Nephron progenitor cell (in vitro differentiated cells): ENCODE measurements around the gene CSF3R.

Experiments used
- DNase-seq: peaks from one replicate; pipeline ENCODE4 v3.0.0; 2021
- H3K27ac Mint-ChIP-seq: 2 replicates; pipeline ENCODE4 v1.8.0; 2021; ENCODE audit warnings: mild to moderate bottlenecking, moderate library complexity, mixed read lengths
- H3K27me3 Mint-ChIP-seq: 2 replicates; pipeline ENCODE4 v1.8.0; 2021; ENCODE audit warnings: mild to moderate bottlenecking, low read depth, mixed read lengths; ENCODE audit not compliant: poor library complexity
- H3K36me3 Mint-ChIP-seq: 2 replicates; pipeline ENCODE4 v1.8.0; 2021; ENCODE audit warnings: low read depth, mixed read lengths
- H3K4me1 Mint-ChIP-seq: 2 replicates; pipeline ENCODE4 v1.8.0; 2021; ENCODE audit warnings: mixed read lengths
- H3K4me3 Mint-ChIP-seq: 2 replicates; pipeline ENCODE4 v1.8.0; 2021; ENCODE audit warnings: mild to moderate bottlenecking, moderate library complexity, mixed read lengths
- H3K9me3 Mint-ChIP-seq: 2 replicates; pipeline ENCODE4 v1.8.0; 2021; ENCODE audit warnings: mild to moderate bottlenecking, moderate library complexity, mixed read lengths
- CTCF ChIP-seq: fragments of 200-600 bp; sonication (generic); IDR thresholded peaks from 2 replicates; pipeline ENCODE4 v1.5.0; 2021; ENCODE audit warnings: antibody characterized with exemption

Gene CSF3R

GRCh38 chr1:36450270-36450918 is 32.3 kb downstream of the CSF3R start, which contains the start of gene OSCP1:
Gene OSCP1 (minus strand): TSS chr1:36450451. CDS start chr1:36450369, 82 bp downstream.
- Mint-ChIP-seq H3K27me3 (peaks cover 8% of the 10 kb centered on the region), H3K9me3 (no peaks in the 10 kb centered on the region), H3K36me3 (peaks cover 16% of the 10 kb centered on the region), H3K4me3 (peak within 1 kb of the TSS; percentile 93), H3K27ac (peak within 1 kb of the TSS; percentile 96), H3K4me1 (peaks cover 49% of the 10 kb centered on the region)
- DNase-seq: peak; percentile 95
- TF ChIP-seq CTCF: no peak

- DNase-seq: no peak
- Mint-ChIP-seq H3K27me3 (peaks cover 5% of the 10 kb centered on the region), H3K4me3 (peak overlapping the region; percentile 93), H3K9me3 (no peaks in the 10 kb centered on the region), H3K4me1 (peaks cover 49% of the 10 kb centered on the region), H3K36me3 (no peaks in the 10 kb centered on the region), H3K27ac (no peak overlapping the region)
- no peak for TF ChIP-seq CTCF
Observed at GRCh38 chr1:36448530-36449056, 34.1 kb downstream of the CSF3R start.

GRCh38 chr1:36447450-36447849 is 35.3 kb downstream of the CSF3R start:
- Mint-ChIP-seq H3K27me3 (peaks cover 5% of the 10 kb centered on the region), H3K4me1 (peaks cover 47% of the 10 kb centered on the region), H3K27ac (no peak overlapping the region), H3K36me3 (no peaks in the 10 kb centered on the region), H3K9me3 (no peaks in the 10 kb centered on the region), H3K4me3 (no peak overlapping the region)
- no peak for DNase-seq
- TF ChIP-seq CTCF: no peak

- H3K36me3 Mint-ChIP-seq: no peaks in the 10 kb centered on the region
- peak overlapping the region; percentile 67 for H3K27ac Mint-ChIP-seq
- H3K9me3 Mint-ChIP-seq: no peaks in the 10 kb centered on the region
Observed at GRCh38 chr1:36446746-36447145, 36.0 kb downstream of the CSF3R start.

GRCh38 chr1:36446271-36446670 is 36.4 kb downstream of the CSF3R start:
- Mint-ChIP-seq H3K27me3 (peaks cover 5% of the 10 kb centered on the region), H3K9me3 (no peaks in the 10 kb centered on the region), H3K36me3 (no peaks in the 10 kb centered on the region), H3K4me3 (no peak overlapping the region), H3K27ac (peak overlapping the region; percentile 36), H3K4me1 (peaks cover 38% of the 10 kb centered on the region)
- peak; percentile 43 for DNase-seq
- TF ChIP-seq CTCF: peak; percentile 55

More at GRCh38 chr1:36446746-36447145, 36.0 kb downstream of the CSF3R start:
- peaks cover 43% of the 10 kb centered on the region for H3K4me1 Mint-ChIP-seq
- TF ChIP-seq CTCF: no peak
- no peak for DNase-seq
- H3K27me3 Mint-ChIP-seq: peaks cover 5% of the 10 kb centered on the region
- no peak overlapping the region for H3K4me3 Mint-ChIP-seq

- H3K4me3 Mint-ChIP-seq: no peak overlapping the region
- H3K9me3 Mint-ChIP-seq: no peaks in the 10 kb centered on the region
- no peak for TF ChIP-seq CTCF
- no peak overlapping the region for H3K27ac Mint-ChIP-seq
- peaks cover 28% of the 10 kb centered on the region for H3K4me1 Mint-ChIP-seq
- H3K27me3 Mint-ChIP-seq: peaks cover 3% of the 10 kb centered on the region
- H3K36me3 Mint-ChIP-seq: peaks cover 8% of the 10 kb centered on the region
- no peak for DNase-seq
Observed at GRCh38 chr1:36443297-36443696, 39.4 kb downstream of the CSF3R start.
